ENCODE results near the gene USP13. TPM values are rescaled to one million over a fixed set of nuclear protein-coding genes. Genes with fewer than 3 reads are reported as not detected.

The USP13 gene
- total RNA-seq, 1 donor from 2014 or later, result 9.8 TPM

DNA sequence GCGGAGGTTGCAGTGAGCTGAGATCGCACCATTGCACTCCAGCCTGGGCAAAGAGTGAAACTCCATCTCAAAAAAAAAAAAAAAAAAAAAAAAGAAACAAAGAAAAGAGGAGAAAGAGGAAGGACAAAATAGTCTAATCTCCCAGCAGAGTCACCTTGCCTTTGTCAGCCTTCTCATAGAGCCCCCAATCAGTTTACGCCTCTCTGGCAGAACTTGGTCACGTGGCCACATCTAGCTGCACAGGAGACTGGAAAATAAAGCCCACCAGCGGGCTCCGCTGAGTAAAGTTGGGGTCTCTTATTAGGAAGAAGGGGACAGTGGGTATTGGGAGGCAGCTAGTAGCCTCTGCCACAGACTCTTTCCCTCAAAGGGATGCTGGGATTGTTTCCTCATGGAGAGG is 41.9 kb downstream of the USP13 start:
- no peak for DNase-seq (ENCODE audit: low spot score)

GRCh38 chr3:179695672-179696313 is 43.0 kb downstream of the USP13 start:
- no peak for DNase-seq (ENCODE audit: low spot score)

DNA sequence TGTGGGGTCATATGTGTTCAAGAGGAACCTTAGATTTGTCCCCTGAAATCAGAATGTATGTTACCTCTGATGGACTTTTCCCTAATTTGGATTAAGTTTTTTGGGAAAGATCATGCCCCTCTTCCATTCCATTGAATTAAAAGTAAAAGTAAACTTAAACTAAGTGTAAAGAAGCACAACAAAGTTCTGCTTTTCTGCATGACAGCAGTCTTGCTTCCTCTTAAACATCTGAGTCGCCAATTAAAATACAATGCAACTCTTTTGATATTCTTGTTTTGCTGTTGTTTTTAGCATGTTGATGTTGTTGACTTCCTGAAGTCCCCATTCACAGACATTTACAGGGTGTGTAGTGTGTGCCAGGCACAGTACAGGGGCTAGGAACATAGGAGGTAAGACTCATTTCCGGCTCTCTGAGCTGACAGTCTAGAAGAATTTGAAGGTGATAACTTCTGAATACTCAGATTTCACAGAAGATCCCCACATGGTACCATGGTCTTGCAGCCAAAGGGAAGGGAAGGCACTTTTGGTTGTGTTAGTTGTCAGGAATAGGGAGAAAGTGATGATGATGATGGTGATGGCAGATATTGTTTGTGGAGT is 45.0 kb downstream of the USP13 start:
- no peak for DNase-seq (ENCODE audit: low spot score)

DNA sequence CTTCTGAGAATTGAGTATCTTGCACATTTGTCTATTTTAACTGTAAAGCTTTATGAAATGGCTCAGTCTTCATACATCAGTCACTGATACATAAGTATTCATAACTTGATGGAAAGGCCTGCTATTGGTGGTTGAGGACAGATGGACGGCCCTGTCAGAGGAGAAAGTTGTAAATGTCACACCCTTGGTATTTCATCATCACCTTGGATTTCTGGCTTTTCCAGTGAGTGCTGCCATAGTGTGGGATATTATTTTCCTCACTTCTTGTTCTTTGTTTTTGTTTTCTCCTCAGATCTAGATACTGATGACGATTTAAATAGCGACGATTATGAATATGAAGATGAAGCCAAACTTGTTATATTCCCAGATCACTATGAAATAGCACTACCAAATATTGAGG is 47.9 kb downstream of the USP13 start:
- DNase-seq (ENCODE audit: low spot score), result no peak

DNA sequence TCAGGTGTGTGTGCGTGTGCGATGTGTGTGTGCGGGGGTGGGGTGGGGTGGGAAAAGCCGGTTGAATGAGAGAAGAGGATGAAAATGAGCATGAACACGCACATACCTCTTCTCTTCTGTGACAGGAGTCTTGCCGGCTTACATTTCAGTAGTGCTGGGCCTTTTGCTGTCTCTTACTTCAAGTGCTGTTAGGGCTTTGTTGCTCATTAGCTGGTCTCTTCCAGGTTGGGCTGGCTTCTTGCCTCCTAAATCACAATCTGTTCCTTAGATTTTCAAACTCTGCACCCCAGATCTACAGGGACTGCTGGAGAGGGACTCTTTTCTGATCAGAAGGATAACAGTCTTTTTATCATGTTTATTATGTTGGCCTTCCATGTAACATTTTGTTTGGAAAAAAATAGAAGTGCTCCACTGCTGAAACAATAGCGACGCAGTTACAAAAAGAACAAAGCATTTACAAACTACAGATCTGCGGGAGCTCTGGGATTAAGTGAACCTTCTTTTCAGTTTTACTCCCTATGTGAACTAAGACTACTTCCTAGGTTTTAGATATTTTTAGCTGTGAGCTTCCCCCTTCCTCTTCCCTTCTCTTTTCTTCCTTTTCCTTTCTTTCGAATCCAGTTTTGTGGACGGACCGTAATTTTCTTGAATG is 48.5 kb downstream of the USP13 start:
- no peak for DNase-seq (ENCODE audit: low spot score)

DNA sequence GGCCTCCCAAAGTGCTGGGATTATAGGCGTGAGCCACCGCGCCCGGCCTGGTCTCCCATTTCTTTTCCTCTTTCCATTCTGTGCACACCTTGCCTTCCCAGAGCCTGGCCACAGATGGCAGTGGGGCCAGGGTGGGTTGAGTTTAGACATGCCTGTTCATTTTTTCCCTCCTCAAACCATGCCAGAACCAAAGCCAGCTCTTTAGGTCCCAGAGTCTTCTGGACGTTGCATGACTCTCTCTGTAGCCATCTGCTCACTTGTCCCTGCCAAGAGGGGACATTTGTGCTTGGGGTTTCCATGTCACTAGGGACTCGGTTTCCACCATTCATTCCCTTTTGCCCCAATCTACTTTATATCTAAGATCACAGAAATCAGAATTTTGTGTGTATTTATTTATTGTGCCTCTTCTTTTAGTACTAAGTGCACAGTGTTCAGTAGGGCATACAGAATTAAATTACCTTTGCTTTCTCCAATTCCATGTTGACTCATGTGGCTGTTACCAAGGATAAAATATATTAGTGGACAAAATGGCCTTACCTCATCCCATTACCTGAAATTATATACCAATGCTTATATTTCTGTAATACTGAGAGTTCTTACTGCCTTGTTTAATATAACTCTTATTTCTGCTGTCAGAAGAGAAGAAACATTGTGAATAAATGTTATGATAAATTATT is 49.6 kb downstream of the USP13 start:
- no peak for DNase-seq (ENCODE audit: low spot score)

- DNase-seq (ENCODE audit: low spot score), result no peak
Observed at GRCh38 chr3:179703816-179704215, 51.0 kb downstream of the USP13 start.

GRCh38 chr3:179706233-179706632 is 53.4 kb downstream of the USP13 start:
- DNase-seq (ENCODE audit: low spot score), result no peak

DNA sequence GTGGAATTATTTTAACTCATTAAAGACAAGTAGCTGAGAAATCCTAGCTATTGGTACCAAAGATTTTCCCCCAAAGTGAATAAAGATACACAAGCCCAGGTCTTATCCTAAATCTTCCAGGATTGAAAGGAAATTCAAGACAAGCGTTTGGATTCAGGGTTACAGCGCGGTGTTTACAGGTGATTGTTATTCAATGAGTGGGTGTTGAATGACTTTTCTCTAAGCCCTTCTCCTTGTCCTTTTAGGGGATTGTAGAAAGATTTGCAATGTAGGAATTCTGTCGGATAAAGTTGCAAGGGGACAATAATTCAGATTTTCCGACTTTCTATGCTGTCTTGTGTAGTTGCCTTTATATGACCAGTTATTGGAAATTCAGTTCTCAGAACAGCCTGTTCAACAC is 57.2 kb downstream of the USP13 start:
- DNase-seq (ENCODE audit: low spot score), result no peak

GRCh38 chr3:179713643-179714090 is 60.8 kb downstream of the USP13 start:
- DNase-seq (ENCODE audit: low spot score), result no peak

- no peak for DNase-seq (ENCODE audit: low spot score)
Observed at GRCh38 chr3:179715582-179715981, 62.7 kb downstream of the USP13 start.

DNA sequence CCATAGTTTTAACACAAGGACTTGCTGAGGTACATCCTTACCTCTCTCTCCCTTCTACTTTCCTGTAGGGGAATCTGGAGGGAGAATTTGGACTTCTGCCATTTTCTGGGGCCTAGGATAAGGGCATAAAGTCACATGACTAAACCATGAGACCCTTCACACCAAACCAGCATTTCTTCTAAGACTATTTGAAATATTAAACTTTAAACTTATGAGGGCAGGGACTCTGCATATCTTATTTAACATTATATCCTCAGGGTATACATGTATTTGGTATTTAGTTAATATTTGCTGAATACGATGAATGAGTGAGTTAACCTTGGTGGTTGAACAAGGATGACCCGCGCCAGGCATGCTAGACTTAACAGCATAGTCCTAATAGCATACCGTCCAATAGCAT is 63.4 kb downstream of the USP13 start:
- DNase-seq (ENCODE audit: low spot score), result no peak

- DNase-seq (ENCODE audit: low spot score), result no peak
Observed at GRCh38 chr3:179716811-179717210, 64.0 kb downstream of the USP13 start.

DNA sequence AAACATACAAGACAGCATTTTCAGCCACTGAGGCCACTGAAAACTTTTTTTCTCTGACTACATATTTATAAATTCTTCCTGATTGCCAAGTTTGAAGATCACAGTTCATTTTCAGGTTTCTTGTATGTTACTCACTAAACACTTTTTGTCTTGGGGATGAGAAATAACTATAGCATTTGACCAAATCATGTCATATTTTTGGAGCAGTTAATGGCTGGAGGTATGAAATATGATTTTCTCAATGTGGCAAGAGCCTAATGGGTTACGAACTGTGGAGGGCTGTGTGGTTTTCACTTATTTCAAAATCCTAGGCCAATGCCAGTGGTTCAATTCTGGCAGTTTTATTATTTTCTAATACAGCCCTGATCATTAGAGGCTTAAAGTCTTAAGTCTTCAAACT is 64.4 kb downstream of the USP13 start:
- no peak for DNase-seq (ENCODE audit: low spot score)

- DNase-seq (ENCODE audit: low spot score), result no peak
Observed at GRCh38 chr3:179719048-179719734, 66.4 kb downstream of the USP13 start.

- no peak for DNase-seq (ENCODE audit: low spot score)
Observed at GRCh38 chr3:179720196-179720595, 67.4 kb downstream of the USP13 start.

- no peak for DNase-seq (ENCODE audit: low spot score)
Observed at GRCh38 chr3:179723617-179724016, 70.8 kb downstream of the USP13 start.

GRCh38 chr3:179726075-179726699 is 73.3 kb downstream of the USP13 start:
- DNase-seq (ENCODE audit: low spot score), result no peak

GRCh38 chr3:179729086-179729485 is 76.2 kb downstream of the USP13 start:
- no peak for DNase-seq (ENCODE audit: low spot score)

DNA sequence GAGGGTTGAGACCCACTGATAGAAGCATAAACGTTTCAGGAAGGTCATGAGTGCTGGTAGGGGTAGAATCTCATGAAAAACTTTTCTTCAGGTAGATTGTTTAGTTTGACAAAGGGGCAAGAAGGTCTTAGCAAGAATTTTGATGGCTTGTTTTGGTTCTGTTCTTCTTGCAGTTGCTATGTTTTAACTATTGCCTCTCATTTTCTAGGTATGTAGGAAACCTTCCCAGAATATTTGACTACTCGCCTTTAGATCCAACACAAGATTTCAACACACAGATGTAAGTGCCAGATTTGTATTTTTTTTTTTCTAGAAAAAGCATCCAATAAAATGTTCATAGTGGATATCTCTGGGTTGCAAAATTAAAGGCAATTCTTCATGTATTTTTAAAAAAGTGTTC is 77.1 kb downstream of the USP13 start:
- DNase-seq (ENCODE audit: low spot score), result no peak

GRCh38 chr3:179730506-179730905 is 77.7 kb downstream of the USP13 start:
- no peak for DNase-seq (ENCODE audit: low spot score)
